Activated CD8-positive, alpha-beta memory T cell treated with anti-CD3 and anti-CD28 coated beads, Interleukin-2, amount 50 U/mL, for 24 hours (primary cell): Measurements from ENCODE around the gene STK24.

ENCODE experiments used
- DNase-seq: peaks from one replicate; pipeline ENCODE4 v3.0.0-alpha.2; 2020; ENCODE audit errors: extremely low read depth

Gene STK24

DNA sequence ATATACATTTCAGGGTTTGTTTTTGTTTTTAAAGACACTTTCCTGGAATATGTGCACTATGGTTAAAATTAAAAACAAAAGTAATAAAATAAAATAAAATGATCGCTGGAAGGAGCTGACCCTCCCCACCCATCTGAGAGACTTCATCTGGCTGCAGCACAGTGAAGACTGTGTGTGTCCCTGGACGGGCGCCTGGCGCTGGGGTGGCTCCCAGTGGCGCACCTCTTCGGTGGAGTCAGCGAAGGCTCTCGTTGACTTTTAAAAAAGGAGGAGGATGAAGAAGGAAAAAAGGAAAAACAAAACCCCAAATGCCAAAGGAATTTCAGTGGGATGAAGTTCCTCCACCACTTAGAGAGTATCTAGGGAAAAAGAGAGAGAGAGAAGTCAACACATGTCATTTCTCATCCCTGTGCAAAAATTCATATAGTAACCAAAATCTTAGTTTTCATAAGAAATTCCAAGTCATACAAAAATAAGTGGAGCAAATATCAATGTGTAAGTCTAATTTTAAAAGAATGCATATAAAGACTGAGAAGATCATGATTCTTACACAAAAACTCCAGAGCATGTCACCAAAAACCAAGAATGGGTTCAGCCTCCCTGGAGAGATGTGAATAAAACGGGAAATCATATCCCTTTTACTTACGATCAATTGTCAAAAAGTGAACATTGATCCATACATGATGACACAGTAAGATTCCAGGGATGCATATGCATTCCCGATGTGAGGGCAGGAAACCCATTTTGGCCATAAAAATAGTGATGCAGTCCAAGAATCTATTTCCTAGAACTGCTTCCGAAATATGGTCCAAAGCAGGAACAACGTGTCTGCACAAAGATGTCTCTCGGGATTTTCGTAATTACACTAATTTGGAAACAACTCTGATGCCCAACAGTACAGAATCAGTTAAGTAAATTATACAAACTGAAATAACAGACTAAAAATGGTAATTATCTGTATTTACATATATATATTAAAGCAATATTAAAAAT lies 123.8 kb downstream of the STK24 start:
- DNase-seq: no peak

DNA sequence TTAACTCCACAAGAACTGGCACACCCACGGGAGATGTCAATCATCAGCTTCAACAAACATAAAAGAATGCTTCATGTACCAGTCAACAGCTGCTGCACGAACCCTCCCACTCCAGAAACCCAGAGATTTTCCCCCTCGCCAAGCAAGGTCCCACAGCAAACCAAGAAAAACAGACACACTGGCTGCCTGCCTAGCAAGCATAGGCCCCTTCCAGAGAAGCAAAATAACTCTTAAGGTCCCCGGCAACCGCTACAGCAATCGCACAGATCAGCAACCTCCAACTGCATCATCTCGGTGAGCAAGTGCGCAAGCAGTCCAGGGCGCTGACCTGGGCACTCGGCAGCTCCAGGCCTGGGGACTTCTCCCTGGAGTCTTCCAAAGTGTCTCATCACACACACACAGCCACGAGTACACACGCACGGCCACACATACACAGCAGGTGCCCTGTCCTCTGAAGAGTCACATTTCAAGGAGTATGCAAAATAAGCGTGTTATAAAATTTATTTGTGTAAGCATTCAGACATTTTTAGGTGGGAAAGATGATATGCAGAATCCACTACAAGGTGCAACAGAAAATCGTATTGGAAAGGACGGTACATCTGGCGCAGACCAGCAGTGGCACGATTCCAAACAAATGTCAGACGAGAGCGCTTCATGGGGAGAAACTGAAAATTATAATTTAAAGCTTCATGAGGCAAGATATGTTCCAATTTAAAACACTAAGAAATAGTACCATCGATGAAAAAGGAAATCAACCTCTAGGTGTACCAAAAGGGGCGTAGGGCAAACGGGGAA lies 125.0 kb downstream of the STK24 start:
- DNase-seq: no peak

DNA sequence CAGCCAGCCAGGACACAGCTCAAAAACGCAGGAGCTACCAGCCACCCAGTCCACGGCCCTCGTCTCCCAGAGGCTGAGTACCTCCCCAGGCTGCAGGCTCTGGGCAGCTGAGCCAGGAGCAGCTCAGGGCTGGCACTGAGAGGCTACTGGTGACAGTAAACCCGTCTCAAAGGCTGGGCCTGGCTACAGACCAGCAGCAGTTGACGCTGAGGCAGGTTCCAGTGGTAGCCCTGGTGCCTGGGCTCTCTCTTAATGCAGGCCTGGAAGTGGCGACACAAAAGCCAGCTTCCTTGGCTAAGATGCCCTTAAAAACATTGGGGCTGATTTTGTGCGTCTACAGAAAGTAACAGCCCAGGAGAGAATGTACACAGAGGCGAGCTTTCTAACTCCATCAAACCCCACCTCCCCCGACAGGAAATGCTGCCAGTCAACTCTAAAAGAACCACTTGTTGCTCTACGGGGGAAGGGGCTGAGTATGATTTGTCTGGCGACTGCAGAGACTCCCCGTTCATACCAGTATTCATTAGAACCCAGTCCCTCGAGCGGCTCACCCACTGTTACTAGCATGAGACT lies 126.3 kb downstream of the STK24 start:
- DNase-seq: no peak

DNA sequence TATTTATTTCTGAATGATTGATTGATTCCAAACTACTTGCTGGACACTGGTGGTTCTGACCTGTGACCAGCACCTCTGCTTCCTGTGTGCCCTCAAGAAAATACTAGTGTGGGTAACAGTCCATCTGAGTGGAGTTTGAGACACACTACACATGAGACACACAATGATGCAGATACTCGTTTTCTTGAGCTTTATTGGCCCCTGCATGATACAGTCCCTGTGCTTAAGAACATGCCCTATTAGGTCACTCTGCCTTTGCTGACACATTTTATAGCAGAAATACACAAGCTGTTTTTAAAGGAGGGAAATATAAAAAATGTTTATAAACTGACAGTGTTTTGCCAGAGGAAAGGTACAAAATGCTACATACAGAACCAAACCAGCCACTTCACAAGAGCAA lies 126.9 kb downstream of the STK24 start:
- no peak for DNase-seq

DNA sequence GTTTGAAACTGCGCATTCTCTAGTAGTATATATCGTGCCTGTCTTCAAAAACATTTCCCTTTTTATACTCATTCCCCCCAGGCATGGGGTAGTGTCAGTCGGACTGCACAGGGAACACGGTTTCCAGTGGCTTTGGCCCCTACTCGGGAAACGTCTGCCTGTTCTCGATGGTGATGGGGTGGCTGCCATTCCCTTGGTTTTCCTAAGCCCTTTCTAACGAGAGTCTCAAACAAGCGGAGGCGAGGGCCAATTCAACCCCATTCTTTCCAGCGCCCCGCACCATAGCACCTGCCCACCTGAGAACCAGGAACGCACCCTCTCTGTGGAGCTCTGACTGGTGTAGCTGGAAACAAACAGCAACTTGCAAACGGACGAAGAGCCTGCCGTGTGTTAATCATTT lies 127.6 kb downstream of the STK24 start:
- no peak for DNase-seq

DNA sequence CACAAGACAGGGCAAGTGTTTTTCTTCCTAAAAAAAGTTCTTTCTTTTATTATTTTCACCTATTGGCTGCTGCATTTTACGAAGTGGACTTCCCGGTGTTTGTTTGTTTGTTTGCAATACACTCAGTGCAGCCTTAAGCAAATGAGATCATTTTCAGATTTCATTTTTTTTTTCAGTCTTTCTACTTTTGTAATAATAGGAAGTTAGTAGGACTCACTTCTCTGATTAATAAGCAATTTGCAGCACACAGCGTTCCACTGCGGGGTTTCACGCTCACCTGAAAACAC lies 128.3 kb downstream of the STK24 start:
- no peak for DNase-seq

DNA sequence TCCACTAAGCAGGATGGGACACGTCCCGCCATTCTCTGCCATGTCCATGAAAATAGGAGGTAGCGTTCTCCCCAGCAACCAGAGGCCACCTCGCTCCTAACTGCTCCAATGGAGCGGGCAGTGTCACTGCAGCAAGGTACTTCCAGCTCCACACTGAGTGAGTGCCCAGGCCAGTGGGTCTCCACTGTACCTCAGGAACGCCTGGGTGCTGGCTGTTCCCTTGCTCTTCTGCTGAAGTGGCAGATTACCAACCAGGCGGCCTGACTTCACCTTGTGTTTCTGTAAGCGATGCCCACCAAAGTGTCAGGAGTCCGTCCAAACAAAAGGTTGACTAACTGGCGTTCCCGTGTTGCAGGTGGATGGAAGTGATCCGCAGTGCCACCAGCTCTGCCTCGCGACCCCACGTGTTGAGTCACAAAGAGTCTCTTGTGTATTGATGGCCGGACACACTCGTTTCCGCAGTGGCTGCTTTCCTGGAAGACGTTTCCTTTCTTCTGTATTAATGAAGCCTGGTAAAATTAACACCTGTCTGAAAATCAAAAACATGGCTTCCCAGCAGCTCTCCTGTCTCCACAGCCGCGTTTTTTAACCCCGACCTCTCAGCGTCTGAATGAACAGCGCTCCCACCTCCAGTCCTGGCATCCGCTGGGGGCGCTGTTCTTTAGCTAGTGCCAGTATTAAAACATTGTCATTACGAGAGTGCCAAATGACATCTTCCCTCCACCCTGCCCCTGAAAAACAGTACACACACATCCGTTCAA lies 128.8 kb downstream of the STK24 start:
- DNase-seq: no peak

DNA sequence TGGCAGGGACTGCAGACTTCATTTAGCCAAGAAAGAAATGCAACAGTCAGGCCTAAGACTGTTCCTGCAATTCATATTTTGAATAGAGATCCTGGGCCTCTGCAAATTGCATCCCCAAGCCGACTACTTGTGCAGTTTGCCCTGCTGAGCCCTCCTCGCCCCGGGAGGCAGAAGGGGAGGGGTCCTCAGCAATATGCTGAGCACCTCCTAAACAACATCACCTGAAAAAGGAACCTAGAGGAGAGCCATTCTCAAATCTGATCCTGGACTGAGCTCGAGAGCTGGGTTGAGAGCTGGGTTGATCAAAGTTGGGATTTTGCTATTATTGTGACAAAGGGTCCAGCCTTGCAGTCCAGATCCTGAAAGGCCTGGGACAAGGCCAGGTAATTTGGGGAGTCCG lies 129.8 kb downstream of the STK24 start:
- DNase-seq: no peak

DNA sequence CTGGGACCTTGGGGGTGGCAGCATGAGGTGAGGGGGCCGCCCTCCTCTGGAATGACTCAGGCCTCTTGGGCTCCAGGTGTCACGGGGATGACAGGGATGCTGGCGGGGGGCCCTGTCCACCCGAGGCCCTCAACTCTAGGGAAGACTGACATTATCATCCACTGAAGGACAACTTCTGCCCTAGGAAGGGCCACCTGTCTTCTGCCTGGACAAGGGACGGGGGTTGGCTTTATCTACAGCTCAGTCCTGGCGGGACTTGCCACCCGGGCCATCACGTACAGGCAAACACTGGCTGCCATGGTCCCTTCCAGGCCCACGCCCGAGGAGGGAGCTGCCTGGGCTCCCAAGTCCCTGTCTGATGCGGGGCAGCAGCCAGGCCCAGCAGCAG lies 130.7 kb downstream of the STK24 start:
- DNase-seq: no peak

DNA sequence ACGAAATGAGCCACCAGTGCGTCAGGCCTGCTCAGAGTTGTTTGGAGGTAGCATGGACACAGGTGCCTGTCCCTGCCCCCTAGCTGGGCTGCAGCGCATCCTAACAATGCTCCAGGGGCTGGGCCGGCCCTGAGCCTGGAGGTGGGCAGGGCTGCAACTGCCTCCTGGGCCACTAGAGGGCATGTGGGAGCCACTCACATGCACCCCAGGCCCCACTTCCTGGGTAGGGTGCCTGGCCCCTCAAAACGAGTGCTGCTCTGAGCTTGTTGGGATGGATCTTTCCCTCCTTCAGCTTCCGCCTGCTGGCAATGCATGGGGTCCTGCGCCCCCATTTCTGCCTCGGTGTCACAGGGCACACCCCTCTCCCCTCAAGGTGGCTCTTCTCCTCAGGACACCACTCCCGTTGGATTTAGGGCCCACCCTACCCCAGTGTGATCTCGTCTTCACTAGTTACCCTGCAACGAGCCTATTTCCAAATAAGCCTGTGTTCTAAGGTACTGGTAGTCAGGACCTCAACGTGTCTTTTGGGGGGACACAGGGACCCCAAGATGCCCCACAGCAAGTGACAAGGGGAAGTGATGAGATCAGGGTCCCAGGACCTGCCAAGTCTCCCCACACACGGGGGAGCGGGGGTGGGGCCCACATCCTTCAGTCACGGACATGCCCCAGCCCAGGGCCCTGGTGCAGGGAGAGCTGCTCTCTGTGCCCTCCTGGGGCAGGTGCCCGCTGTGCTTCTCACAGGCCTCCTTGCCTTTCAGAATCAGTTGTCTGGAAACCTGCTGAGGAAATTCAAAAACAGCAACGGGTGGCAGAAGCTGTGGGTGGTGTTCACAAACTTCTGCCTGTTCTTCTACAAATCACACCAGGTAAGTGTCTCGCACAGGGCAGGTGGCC lies 131.3 kb downstream of the STK24 start:
- peak; percentile 49 for DNase-seq

DNA sequence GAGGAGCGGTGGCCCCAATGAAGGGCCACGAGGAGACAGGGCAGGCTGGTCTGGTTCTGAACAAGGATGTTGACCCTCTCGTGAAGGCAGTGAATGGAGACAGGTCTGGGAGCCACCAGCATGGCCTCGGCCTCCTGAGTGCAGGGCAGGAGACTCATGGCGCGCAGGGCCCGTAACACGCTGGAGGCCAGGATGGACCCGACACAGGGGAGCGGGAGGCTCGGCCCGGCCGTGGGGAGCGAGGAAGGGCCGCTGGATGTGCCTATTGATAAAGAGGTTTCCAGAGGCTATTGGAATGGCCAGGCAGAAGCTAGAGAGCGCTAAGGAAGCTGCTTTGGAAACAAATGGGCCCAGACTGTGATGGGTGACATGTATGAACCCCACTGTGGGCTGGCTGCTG lies 132.5 kb downstream of the STK24 start:
- no peak for DNase-seq

DNA sequence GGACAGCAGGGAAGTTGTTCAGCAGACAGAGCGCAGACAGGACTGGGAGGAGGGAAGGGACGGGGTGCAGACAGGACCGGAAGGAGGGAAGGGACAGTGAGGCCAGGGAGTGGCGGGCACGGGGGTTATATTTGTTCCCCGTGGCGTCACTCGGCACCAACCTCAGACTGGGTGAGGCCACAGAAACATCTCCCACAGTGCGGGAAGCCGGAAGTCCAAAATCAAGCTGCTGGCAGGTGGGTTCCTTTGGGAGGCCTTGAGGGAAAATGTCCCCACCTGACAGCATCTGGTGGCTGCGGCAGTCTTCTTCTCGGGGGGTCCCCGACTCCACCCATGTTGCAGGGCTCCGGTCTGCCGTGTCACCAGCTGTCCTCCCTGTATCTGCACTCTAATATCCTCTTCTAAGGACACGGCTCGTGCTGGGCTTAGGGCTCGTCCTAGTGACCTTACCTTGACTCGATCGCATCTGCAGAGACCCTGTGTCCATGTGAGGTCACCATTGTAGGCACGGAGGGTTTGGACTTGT lies 133.0 kb downstream of the STK24 start:
- DNase-seq: no peak

DNA sequence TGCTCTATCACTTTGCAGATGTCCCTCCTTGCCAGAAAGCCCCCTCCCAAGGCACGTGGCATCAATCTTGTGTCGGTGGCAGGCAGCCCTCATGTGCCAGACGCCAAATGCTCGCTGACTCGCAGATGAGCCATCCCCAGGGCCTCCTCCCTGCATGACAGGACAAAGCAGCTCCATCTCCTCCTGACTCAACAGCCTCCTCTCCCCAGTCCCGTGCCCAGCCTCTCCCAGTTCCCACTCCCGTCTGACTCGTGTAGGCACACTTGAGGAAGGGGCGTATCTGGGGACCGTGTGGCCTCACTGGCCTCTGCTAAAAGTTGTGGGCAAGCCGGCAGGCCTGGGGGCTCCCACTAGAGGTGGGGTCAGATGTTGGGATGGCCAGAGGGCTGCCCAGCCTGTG lies 133.6 kb downstream of the STK24 start:
- DNase-seq: no peak

DNA sequence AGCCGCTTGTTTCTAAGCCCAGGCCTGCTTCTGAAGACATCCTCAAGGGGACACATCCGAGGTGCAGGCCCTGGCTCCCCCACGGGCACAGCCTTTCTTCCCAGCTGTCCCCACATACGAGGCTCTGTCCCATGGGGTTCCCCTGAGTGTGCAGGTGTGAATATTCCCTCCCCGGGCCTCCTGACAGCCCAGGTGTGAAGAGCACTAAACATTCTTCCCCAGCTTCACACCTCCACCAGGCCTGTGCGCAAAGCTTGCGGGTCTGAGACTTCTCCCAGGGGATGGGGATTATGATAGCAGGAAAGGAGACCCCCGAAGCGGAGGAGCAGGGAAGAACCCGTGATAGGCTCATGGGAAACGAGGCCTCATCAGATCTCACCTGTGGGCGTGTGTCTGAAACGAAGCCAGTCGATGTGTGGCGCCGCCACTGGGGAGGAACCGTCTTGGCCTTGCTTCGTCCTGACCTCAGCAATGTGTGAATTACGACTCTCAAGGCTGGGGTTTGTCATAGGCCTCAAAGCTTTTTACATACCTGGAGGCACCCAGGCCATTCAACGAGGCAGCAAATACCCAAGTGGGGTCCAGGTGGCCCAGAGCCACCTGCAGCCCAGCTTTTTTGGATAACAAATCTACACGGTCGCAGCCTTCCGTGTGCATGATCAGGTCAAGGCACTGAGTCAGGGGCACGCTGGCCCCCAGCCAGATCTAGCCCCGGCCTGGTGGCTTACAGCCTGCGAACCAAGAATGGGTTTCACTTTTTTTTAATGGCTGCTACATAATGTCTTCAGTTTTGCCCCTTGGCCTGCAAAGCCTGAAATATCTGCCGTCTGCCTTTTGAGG lies 134.3 kb downstream of the STK24 start:
- no peak for DNase-seq

DNA sequence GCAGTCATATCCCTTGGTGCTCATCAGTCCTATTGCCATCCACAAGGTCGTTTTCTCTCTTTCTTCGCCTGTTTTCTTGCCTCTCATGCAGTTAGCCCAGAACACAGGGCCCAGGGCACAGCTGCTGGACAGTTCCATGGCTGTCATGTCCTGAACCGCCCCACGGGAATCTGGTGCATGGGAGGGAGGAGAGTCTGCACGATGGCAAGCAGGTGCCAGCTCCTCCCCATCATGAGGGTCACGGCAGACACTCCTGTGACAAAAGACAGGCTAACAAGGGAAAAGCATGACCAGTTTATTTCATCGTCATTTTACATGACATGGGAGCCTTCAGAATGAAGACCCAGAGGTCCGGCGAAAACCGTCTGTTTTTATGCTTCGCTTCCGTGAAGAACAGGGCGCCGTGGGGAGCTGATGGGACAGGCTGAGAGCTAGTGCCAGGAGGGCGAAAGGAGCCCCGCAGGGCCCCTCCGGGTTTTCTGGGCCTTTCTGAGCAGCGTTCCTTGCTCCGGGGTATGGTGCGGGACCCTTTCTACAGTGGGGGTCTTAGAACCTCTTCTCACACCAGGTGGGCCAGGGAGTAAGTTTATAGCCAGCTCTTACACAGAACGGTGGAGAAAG lies 135.7 kb downstream of the STK24 start:
- DNase-seq: no peak

DNA sequence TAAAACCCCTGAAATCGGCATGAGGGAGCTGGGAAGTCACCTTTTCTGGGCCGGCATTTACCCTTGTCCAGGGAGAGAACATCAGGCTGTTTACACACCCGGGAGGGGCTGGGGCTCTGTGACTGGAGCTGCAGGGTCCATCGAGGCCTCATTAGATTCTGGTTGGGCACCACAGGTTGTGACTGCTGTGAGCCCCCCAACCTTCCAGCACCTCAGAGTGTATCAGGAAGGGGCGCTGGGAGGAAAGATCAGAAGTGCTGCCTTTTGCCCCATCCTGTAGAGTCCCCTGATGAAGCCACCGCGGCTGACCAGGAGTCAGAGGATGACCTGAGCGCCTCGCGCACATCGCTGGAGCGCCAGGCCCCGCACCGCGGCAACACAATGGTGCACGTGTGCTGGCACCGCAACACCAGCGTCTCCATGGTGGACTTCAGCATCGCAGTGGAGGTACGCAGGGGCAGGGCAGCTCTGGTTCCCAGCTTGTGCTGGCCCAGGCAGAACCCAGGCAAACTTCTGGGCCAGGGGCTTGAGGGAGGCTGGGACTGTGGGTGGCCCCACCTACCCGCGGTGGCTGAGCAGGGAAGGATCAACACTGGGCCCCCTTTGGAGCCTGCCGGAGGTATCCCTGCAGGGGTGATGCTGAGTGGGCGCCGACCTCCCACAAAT lies 136.4 kb downstream of the STK24 start:
- DNase-seq: no peak

DNA sequence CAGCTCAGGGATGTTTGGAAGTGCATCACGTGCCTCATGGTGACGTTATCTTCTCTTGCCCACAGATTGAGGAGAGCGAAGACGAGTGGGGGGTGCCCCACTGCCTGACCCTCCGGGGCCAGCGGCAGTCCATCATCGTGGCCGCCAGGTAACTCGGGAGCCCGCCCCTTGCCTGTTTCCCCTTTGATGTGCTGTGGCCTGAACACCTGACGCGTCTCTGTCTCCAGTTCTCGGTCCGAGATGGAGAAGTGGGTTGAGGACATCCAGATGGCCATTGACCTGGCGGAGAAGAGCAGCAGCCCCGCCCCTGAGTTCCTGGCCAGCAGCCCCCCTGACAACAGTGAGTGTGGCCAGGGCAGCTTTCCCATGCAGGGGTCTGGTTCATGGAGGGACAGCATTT lies 137.0 kb downstream of the STK24 start:
- no peak for DNase-seq

DNA sequence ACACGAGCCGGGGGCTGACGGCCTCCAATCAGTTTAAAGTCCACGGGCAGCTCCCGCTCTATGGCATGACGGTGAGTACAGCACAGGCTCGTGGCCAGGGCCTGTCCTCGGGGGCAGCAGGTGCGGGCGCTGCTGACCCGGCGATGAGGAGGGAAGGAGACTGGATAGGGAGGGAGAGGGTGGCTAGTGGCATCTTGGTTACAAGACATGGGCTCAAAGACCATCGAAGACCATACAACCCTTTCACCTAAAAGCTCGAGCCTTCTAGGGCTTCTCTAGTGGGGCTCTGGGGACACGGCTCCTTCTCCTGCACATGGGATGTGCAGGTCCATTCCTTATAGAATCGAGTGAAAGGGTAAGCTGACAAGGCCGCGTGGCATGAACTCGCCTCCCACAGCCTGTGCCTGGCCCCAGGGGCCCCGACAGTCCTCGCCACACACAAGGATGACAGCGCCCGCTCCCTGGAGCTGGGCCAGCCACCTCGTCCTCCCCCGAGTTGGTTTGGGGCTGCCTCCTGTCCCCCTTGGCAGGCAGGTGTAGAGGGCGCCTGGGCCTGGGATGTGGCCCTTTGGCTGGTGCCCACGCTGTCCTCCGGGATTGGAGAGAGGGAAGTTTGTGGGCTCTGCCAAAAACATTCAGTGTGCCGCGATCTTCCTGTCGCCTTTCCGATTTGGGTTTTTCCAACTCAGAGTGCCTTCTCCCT lies 137.6 kb downstream of the STK24 start:
- DNase-seq: no peak
